Smooth muscle cell (in vitro differentiated cells): ENCODE results near the gene LRRIQ4. TPM values are rescaled to one million over a fixed set of nuclear protein-coding genes. Genes with fewer than 3 reads are reported as not detected.

Source experiments
- DNase-seq: peaks from one replicate; lab custom pipeline; 2025; ENCODE audit not compliant: unreplicated experiment; lab: John Stamatoyannopoulos, UW
- H2AFZ ChIP-seq: fragments of 200-600 bp; sonication (generic); 2 replicates; pipeline ENCODE4 v1.6.0; 2016; ENCODE audit warnings: antibody characterized with exemption, low read depth, mild to moderate bottlenecking
- H3F3A ChIP-seq: fragments of 200-600 bp; sonication (generic); 2 replicates; pipeline ENCODE4 v1.6.0; 2017; ENCODE audit warnings: antibody characterized with exemption, low read depth
- H3K27ac ChIP-seq: fragments of 200-600 bp; sonication (generic); 2 replicates; pipeline ENCODE4 v1.5.1; 2016; ENCODE audit warnings: low read depth, mild to moderate bottlenecking
- H3K27me3 ChIP-seq: fragments of 200-600 bp; sonication (generic); 2 replicates; pipeline ENCODE4 v1.6.1; 2016; ENCODE audit warnings: low read depth, mild to moderate bottlenecking
- H3K36me3 ChIP-seq: fragments of 200-600 bp; sonication (generic); 2 replicates; pipeline ENCODE4 v1.5.1; 2016; ENCODE audit warnings: low read depth
- H3K4me1 ChIP-seq: fragments of 200-600 bp; sonication (generic); 2 replicates; pipeline ENCODE4 v1.5.1; 2016; ENCODE audit warnings: low read depth
- H3K4me2 ChIP-seq: fragments of 200-600 bp; sonication (generic); 2 replicates; pipeline ENCODE4 v1.6.0; 2016; ENCODE audit warnings: mild to moderate bottlenecking
- H3K4me3 ChIP-seq: fragments of 200-600 bp; sonication (generic); 2 replicates; pipeline ENCODE4 v1.5.1; 2016; ENCODE audit warnings: mild to moderate bottlenecking
- H3K79me2 ChIP-seq: fragments of 200-600 bp; sonication (generic); 2 replicates; pipeline ENCODE4 v1.6.0; 2016; ENCODE audit warnings: low read depth, mild to moderate bottlenecking
- H3K9ac ChIP-seq: fragments of 200-600 bp; sonication (generic); 2 replicates; pipeline ENCODE4 v1.6.0; 2016; ENCODE audit warnings: low read depth
- H3K9me3 ChIP-seq: fragments of 200-600 bp; sonication (generic); replicated peaks from 2 replicates; pipeline ENCODE4 v1.5.1; 2016; ENCODE audit warnings: low read depth
- H4K20me1 ChIP-seq: fragments of 200-600 bp; sonication (generic); 2 replicates; pipeline ENCODE4 v1.6.0; 2016; ENCODE audit warnings: low read depth
- CTCF ChIP-seq: fragments of 200-600 bp; sonication (generic); IDR thresholded peaks from 2 replicates; pipeline ENCODE4 v1.5.1; 2017; ENCODE audit warnings: borderline replicate concordance, mild to moderate bottlenecking, antibody characterized with exemption; ENCODE audit not compliant: insufficient read depth, poor library complexity, severe bottlenecking
- WGBS: methylation state at CpG from one replicate; pipeline ENCODE4 v1.1.7; 2016; ENCODE audit warnings: low lambda C conversion rate; 5-methylcytosine and 5-hydroxymethylcytosine counted together
- polyA plus RNA-seq: library from polyadenylated mRNA; unstranded; fragments of >200 nt; fragmentation: Nextera tagmentation; extraction: Ambion mirVana; gene quantifications from 2 replicates; pipeline ENCODE4 v1.2.1, GENCODE V29; 2016
- total RNA-seq: library from RNA; depleted of rRNA; stranded (reverse); fragments of >200 nt; gene quantifications from 2 replicates; pipeline ENCODE4 v1.2.3, GENCODE V29; 2014

LRRIQ4 gene
- total and polyA plus RNA-seq, 2 experiments from 2014 or later, result 0.18 TPM; not detected in 1

GRCh38 chr3:169848741-169849140, 36.1 kb downstream of the LRRIQ4 start:
- Histone ChIP-seq H3K4me1 (no peaks in the 10 kb centered on the region), H3K27ac (no peak overlapping the region), H4K20me1 (no peaks in the 10 kb centered on the region), H3K9ac (no peak overlapping the region), H3F3A (no peaks in the 10 kb centered on the region), H3K27me3 (no peaks in the 10 kb centered on the region), H2AFZ (no peak overlapping the region), H3K4me2 (no peak overlapping the region), H3K9me3 (no peaks in the 10 kb centered on the region), H3K4me3 (no peak overlapping the region), H3K79me2 (no peaks in the 10 kb centered on the region), H3K36me3 (no peaks in the 10 kb centered on the region)
- TF ChIP-seq CTCF, result no peak
- 97% methylated on average over 3 of the region's 3 CpGs for WGBS
- no peak for DNase-seq

GRCh38 chr3:169850618-169851017, 37.9 kb downstream of the LRRIQ4 start:
- H3K9me3 ChIP-seq, result no peaks in the 10 kb centered on the region
- H3K27me3 ChIP-seq, result peaks cover 10% of the 10 kb centered on the region
- no peaks in the 10 kb centered on the region for H4K20me1 ChIP-seq
- H3K4me1 ChIP-seq, result no peaks in the 10 kb centered on the region
- H3K4me2 ChIP-seq, result no peak overlapping the region
- H3F3A ChIP-seq, result no peaks in the 10 kb centered on the region
- no peak overlapping the region for H3K9ac ChIP-seq
- H3K79me2 ChIP-seq, result no peaks in the 10 kb centered on the region
- H2AFZ ChIP-seq, result no peak overlapping the region
- H3K36me3 ChIP-seq, result no peaks in the 10 kb centered on the region
- no peak for DNase-seq
- H3K4me3 ChIP-seq, result no peak overlapping the region
- H3K27ac ChIP-seq, result no peak overlapping the region
- TF ChIP-seq CTCF, result no peak

GRCh38 chr3:169855514-169855913, 42.8 kb downstream of the LRRIQ4 start:
- H3K27me3 ChIP-seq, result peaks cover 22% of the 10 kb centered on the region
- H3K4me1 ChIP-seq, result no peaks in the 10 kb centered on the region
- H3K36me3 ChIP-seq, result no peaks in the 10 kb centered on the region
- H4K20me1 ChIP-seq, result no peaks in the 10 kb centered on the region
- H3K4me2 ChIP-seq, result no peak overlapping the region
- no peak overlapping the region for H2AFZ ChIP-seq
- 93% methylated on average over 3 of the region's 3 CpGs for WGBS
- TF ChIP-seq CTCF, result no peak
- H3K4me3 ChIP-seq, result no peak overlapping the region
- no peak overlapping the region for H3K27ac ChIP-seq
- no peaks in the 10 kb centered on the region for H3F3A ChIP-seq
- H3K9me3 ChIP-seq, result no peaks in the 10 kb centered on the region
- no peaks in the 10 kb centered on the region for H3K79me2 ChIP-seq
- no peak for DNase-seq
- no peak overlapping the region for H3K9ac ChIP-seq

GRCh38 chr3:169857811-169858210, 45.1 kb downstream of the LRRIQ4 start:
- H3K27ac ChIP-seq, result no peak overlapping the region
- no peak overlapping the region for H3K4me2 ChIP-seq
- no peaks in the 10 kb centered on the region for H3K4me1 ChIP-seq
- no peak overlapping the region for H3K9ac ChIP-seq
- no peak overlapping the region for H2AFZ ChIP-seq
- H3K4me3 ChIP-seq, result no peak overlapping the region
- no peaks in the 10 kb centered on the region for H3K79me2 ChIP-seq
- no peaks in the 10 kb centered on the region for H4K20me1 ChIP-seq
- no peak for TF ChIP-seq CTCF
- no peaks in the 10 kb centered on the region for H3K36me3 ChIP-seq
- peaks cover 22% of the 10 kb centered on the region for H3K27me3 ChIP-seq
- H3F3A ChIP-seq, result no peaks in the 10 kb centered on the region
- no peak for DNase-seq
- no peaks in the 10 kb centered on the region for H3K9me3 ChIP-seq
- WGBS, result 85% methylated on average over 2 of the region's 2 CpGs
